Thyroid gland (tissue), 4 donors: ENCODE measurements around the gene RIMKLB.
"Not testable (repeated sequence)": the region's sequence is repeated elsewhere in the genome, so short reads cannot be mapped to it uniquely, and the experiment has no call there.

Experiments used
- CTCF ChIP-seq, 6 experiments: fragments of 200-600 bp in 3 of 6; fragments of 450-650 bp in 3 of 6; sonication (generic) in 3 of 6; IDR thresholded peaks; one replicate each; pipeline ENCODE4 v1.5.1; 2016 to 2019; ENCODE audit warnings: antibody characterized with exemption in 6 of 6, mild to moderate bottlenecking in 2 of 6, inconsistent platforms in 1 of 6, moderate library complexity in 1 of 6
- POLR2A ChIP-seq, 2 donors: fragments of 450-650 bp; IDR thresholded peaks; one replicate each; pipeline ENCODE4 v1.6.1; 2017; ENCODE audit warnings: antibody characterized with exemption in 2 of 2, mild to moderate bottlenecking in 2 of 2, moderate library complexity in 1 of 2

GRCh38 chr12:8762701-8763100 lies 64.9 kb downstream of the RIMKLB start:
- not testable (repeated sequence) for TF ChIP-seq CTCF, POLR2A (IDR thresholded peaks at IDR 0.05)
